GM12892 (cell line): Measurements from ENCODE around the gene RAG2.

Experiments
- POLR2A ChIP-seq: IDR thresholded peaks from 2 replicates; pipeline ENCODE4 v1.6.1; 2011; ENCODE audit warnings: low read depth, low read length, control low read depth
- POLR2AphosphoS5 ChIP-seq: IDR thresholded peaks from 2 replicates; pipeline ENCODE4 v1.6.1; 2011; ENCODE audit warnings: low read depth, low read length, control low read depth
- TAF1 ChIP-seq: IDR thresholded peaks from 2 replicates; pipeline ENCODE4 v1.6.1; 2011; ENCODE audit warnings: low read depth, mild to moderate bottlenecking, control low read depth, low read length, borderline replicate concordance

DNA sequence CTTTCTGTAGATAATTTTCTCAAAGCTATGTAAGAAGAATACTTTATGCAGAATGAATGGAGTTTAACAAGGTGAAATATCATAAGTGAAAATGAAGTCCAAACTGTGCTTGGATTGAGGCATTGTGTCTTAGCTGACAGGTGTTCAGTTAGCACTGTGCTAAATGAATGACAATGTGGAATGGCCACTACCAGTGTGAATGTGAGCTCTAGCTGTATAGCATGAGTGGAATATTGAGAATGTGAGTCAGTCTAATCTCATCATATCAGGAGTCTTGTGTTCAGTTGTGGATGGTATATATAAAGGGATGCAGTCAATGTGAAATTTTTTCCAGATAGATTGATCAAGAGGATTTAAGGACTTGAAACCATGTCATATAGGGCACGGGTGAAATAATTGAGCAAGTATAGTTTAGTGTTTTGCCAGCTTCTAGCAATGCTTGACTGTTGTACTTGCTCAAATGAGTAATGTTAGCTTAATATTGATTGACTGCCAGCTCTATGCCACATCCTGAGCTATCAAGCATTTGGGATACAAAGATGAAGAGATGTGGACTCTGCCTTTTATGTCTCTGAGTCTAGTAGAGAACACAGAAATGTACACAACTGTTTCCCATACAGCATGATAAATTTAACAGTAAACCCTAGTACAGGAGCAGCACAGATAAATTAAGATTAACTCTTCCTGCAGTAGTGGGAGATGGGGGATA, 10.6 kb upstream of the RAG2 start:
- TF ChIP-seq POLR2A (no peak), POLR2AphosphoS5 (no peak), TAF1 (no peak)
